Occipital lobe (tissue), 2 donors: ENCODE results near the gene EXOC3. TPM values are rescaled to one million over a fixed set of nuclear protein-coding genes. Genes with fewer than 3 reads are reported as not detected.

Experiments
- DNase-seq: peaks from one replicate; lab custom pipeline; 2025; lab: John Stamatoyannopoulos, UW
- total RNA-seq: library from RNA; depleted of rRNA; stranded (reverse); fragments of >200 nt; gene quantifications from one replicate; pipeline ENCODE4 v1.2.3, GENCODE V29; 2014

The EXOC3 gene
- total RNA-seq, 1 donor from 2014 or later, result 21.5 TPM

DNA sequence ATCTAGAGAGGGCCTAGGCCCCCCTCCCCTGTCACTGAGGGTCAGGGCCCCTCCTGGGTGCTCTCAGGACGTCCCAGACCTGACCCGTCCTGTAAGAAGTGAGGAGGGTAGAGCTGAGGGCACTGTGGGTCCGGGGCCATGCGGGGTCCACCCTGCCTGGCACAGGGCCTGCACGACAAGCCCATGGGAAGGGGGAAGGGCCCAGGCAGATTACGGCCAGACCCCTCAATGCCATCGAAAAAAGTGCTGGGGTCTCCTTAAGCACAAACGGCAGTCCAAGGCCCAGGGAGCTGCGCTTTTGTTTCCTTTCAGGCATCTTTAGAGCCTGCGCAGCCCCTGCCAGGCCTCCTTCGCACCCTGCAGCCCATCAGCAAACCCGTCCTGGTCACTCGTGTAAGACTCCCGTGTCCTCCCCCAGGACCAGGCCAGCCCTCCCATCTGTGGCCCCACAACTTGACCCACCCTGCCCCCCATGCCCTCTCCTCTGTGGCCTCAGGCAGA, 4.4 kb upstream of the EXOC3 start:
- no peak for DNase-seq

DNA sequence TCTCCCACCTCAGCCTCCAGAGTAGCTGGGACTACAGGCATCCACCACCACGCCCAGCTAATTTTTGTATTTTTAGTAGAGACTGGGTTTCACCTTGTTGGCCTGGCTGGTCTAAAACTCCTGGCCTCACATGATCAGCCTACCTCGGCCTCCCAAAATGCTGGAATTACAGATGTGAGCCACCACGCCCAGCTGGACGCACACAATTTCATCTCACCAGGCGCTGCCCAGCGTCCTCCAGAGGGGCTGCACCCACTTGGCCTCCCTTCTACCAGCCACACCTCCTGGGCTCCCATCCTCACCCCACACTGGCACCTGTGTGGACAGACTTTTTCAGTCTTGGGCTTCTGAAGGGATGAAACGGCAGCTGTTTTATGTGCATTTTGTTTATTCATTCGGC, 3.8 kb upstream of the EXOC3 start:
- DNase-seq, result no peak

DNA sequence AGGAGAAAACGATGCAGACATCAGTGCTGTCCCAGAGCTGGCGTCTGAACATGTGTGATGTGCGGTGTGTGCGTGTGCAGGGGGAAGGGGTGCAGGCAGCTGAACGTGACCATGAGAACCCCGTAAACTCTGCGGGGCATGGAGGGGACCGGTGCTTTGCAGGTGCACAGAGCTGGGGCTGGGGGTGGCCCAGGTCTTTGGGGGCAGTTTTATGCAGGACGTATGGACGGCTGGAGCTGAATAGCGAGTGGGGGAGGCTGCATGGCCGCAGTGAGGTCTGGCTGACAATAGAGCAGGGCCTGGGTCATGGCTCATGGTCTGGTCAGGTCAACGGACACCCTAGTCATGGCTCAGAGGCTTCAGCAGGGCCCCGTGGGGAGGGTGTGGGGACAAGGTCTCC, 3.3 kb upstream of the EXOC3 start:
- no peak for DNase-seq

DNA sequence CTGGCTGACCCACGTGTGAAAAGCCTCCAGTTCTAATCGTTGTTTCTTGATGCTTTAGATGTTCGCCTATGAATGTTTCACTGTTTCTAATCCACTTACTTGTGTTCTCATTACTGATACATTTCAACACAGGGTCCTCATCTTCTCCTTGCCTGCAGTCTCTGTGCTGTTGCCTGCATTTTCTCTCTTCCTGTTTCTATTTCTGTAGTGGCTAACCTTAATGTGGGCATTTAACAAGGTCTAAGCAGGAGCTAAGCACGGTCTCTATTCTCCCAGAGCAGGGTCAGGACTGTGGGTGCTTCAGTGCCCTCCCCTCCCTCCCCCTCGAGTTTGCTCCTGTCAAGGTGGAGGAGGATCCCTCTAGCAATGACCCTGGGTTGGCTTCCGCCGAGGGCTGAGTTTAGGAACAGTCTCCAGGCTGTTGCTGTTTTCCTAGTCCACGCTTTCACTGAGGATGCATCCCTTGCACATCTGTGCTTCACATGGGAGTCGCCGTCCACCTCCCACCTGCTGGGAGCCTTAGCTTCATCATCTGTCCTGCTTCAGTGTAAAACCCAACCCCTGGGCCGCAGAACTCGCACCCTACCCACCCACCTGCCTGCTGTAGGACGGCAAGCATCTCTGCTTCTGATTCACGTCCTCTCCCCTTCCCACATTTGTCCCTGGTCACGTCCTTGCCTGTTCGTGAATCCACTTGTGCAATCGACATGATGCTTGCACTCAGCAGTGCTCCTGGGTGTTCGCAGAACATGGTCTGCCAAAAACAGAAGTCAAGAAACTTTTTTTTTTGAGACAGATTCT, 2.4 kb upstream of the EXOC3 start:
- DNase-seq, result no peak

DNA sequence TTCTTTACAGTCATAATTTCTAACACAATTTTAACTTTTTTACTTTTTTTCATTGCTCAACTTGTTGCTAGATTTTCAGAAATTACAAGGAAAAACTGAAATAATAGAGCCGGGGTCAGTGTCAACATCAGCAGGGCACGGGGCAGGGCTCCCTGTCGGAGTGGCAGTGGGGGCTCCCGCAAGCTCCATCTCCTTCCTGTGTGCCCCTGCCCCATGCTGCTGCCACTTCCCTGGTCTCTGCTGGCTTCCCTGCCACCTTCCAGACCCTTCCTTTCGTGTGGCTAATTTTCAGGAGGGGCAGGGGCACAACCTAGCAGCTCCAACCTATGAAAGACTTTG, 1.0 kb upstream of the EXOC3 start:
- DNase-seq, result no peak

DNA sequence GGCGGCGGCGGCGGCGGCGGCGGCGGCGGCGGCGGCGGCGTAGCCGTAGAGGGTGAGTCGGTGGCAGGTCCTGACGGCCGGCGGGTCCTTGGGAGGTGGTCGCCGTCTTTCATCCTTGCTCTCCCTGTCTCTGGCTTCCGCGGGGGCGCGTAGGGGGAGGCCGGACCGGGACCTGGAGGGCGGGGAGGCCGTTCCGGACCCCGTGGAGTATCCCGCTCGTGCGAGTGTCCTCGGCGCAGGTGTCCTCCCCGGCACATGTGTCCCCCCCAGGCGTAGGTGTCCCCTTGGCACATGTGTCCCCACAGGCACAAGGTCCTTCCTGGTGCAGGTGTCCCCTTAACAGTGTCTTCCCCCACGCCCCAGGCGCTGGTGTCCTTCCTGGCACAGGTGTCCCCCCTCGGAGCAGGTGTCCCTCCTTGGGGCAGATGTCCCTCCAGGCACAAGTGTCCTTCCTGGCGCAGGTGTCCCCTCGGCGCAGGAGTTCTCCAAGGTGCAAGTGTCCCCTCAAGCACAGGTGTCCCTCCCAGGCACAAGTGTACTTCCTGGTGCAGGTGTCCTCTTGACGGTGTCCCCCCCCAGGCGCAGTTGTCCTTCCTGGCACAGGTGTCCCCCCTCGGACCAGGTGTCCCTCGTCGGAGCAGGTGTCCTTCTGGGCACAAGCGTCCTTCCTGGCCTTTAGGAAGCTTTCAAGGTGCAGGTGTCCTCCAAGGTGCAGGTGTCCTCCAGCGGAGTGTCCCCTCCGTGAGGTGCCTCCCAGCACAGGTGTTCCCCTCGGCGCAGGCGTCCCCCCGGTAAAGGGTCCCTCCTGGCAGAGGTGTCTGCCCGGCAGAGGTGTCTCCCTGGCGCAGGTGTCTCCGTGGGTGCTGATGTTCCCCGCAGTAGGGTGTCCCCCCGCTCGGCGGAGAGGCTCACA, 519 bp downstream of the EXOC3 start:
- no peak for DNase-seq

DNA sequence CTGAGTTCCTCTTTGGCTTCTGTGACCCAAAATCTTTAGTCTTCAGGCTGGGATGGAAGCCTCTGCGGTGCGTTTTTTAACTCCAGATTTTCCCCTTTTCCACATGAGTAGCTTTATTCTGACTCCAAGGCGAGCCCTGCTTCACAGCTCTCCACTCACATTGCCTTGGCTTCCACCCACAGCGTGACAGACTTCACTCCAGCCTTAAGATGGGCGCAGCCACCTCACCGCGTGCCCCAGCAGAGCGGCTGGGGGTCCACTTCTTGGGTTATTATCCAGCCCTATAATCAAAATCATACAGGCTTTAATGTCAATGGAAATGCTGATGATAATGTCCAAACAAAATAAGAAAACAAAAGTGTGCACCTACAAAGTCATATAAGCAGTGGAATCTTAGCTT, 1.2 kb downstream of the EXOC3 start:
- DNase-seq, result no peak

DNA sequence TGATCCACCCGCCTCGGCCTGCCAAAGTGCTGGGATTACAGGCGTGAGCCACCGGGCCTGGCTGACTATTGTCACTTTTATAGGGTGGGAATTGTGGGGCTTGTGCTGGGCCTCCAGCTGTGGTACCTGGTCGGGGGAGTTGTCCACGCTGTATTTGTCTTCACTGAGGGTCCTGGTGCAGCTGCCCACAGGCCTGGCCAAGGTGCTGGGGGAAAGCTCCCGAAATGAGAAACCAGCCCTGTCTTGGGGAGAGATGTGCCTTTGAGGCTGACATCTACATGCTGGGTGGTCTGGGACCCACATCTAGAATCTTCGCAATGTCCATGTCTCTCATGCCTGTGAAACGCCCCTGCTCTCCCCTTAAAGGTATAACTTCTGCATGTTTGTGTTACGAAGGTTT, 2.6 kb downstream of the EXOC3 start:
- DNase-seq, result no peak

DNA sequence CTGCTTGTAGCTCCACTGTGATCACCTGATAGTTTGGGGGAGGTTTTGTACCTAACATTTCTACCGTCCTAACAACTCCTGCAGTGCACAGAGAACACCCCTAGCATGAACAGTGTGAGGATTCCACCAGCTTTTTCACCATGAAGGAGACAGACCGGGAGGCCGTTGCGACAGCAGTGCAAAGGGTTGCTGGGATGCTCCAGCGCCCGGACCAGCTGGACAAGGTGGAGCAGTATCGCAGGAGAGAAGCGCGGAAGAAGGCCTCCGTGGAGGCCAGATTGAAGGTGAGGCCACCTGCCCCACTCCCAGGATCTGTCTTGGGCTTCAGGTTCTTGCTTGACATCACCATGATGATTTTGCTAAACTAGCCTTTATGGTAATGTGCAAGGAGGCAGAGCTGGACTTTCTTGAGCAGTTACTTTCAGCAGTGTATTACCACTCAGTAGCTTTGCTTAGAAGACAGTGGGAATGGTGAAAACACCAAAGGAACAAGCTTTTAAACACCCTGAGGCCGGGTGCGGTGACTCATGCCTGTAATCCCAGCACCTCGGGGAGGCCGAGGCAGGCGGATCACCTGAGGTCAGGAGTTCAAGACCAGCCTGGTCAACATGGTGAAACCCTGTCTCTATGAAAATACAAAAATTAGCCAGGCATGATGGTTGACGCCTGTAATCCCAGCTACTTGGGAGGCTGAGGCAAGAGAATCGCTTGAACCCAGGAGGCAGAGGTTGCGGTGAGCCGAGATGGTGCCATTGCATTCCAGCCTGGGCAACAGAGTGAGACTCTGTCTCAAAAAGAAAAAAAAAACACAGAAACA, 3.3 kb downstream of the EXOC3 start:
- DNase-seq, result no peak

DNA sequence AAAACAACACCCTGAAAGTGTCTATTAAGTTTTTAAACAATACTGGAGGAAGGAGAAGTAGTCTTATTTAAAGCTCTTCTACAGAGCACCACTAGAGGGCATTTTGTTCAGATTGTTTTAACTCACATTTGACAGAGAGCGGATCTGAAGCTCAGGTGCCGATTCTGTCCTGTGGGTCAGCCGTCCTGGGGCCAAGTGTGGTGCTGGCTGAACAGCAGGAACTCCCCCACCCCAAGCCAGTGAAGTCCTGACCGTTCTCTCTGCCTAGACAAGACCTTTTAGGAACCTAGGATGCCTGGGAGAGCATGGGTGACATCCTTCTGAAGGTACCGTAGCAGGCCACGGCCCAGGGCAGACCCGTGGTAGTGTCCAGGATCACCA, 3.9 kb downstream of the EXOC3 start:
- DNase-seq, result no peak

DNA sequence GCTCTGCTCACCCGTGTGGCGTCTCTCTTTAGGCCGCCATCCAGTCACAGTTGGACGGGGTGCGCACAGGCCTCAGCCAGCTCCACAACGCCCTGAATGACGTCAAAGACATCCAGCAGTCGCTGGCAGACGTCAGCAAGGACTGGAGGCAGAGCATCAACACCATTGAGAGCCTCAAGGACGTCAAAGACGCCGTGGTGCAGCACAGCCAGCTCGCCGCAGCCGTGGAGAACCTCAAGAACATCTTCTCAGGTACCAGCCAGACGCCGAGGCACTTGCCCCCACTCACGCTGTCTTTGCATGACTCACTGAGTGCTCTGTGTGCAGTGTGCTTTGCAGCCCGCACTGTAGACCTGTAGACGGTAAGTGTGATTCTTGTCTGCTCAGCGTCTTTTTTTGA, 4.5 kb downstream of the EXOC3 start:
- no peak for DNase-seq

DNA sequence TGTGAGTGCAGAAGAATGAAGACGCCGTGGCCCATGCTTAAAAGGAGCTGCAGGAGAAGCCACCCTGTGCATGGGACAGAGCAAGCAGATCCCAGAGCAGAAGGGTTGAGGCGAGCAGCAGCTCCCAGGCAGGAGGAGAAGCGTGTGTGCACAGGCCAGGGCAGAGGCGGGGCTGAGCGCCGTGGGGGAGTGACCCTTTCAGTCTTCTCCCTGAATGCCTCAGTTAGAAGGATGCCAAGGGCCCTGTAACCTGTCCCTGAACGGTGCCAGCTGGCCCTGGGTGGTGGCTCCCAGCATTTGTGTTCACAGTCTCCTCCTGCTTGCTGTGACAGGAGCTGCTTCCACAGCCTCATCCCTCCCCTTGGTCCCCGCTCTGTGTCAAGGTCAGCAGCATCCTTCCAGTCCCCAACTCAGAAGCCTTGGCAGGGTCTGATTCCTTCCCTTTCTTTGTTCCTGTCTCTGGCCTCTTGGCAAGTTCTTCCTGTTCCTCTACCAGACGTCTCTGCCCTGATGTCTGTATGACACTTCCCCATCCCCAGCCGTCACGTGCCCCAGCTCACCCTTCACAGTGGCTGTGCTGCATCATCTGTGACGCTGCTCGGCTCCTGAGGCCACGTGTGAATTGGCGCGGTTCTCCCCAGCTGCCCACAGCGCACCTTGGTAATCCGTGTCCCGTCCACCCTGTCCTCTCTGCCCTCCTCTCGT, 5.2 kb downstream of the EXOC3 start:
- DNase-seq, result no peak

DNA sequence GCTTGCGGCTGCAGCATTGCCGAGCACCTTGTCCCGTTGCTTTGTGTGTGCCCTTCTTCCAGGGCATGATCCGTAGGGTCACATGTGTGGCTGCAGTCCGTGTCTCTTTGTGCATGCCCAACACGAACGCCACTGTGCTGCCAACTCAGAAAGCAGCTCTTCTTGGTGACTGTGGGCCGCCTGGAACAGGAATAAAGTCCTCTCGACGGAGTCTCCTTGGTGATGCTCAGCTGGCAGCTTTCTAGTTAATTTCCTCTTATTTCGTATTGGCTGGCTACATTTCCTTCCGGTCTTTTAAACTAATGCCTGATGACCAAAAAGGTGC, 5.8 kb downstream of the EXOC3 start:
- no peak for DNase-seq

DNA sequence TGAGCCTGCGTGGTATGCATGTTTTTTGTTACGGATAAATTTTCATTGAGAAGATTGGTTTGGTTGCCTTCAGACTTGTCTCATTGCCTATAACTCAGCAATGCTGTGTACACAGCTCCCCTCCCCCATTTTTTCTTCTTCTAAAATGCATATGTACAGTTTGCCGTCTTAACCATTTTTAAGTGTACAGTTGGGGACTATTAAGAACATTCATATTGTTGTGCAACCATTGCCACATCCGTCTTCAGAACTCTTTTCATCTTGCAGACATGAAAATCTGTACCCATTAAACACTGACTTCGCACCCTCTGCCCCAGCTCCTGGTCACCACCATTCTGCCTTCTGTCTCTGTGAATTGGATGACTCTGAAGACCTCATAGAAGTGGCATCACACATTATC, 6.2 kb downstream of the EXOC3 start:
- DNase-seq, result no peak

DNA sequence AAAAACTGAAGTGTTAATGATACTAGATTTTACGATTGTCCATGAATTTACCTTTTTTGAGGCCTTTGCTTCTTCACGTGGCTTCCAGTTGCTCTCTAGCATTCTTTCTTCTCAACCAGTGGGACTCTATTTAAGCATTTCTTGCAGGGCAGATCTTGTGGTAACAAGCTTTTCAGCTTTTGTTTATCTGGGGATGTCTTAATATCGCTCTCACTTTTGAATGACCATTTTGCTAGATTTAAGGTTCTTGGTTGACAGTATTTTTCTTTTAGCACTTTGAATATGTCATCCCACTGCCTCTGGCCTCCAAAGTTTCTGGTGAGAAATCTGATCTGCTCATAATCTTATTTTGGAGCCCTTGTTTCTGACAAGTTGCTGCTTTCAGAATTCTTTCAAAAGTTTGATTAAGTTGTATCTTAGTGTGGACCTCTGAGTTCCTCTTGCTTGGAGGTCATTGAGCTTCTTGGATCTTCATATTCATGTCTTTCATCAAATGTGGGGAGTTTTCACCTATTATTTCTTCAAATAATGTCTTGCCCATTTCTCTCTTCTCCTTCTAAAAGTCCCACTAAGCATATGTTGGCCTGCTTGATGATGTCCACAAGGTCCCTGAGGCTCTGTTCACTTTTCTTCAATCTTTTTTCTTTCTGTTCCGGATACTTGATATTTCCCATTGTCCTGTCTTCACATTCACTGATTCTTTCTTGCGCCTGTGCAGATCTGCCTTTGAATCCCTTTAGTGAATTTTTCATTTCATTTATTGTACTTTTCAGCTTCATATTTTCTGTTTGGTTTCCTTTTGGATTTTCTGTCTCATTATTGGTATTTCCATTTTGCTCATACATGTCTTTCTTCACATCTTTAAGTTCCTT, 8.8 kb downstream of the EXOC3 start:
- no peak for DNase-seq

DNA sequence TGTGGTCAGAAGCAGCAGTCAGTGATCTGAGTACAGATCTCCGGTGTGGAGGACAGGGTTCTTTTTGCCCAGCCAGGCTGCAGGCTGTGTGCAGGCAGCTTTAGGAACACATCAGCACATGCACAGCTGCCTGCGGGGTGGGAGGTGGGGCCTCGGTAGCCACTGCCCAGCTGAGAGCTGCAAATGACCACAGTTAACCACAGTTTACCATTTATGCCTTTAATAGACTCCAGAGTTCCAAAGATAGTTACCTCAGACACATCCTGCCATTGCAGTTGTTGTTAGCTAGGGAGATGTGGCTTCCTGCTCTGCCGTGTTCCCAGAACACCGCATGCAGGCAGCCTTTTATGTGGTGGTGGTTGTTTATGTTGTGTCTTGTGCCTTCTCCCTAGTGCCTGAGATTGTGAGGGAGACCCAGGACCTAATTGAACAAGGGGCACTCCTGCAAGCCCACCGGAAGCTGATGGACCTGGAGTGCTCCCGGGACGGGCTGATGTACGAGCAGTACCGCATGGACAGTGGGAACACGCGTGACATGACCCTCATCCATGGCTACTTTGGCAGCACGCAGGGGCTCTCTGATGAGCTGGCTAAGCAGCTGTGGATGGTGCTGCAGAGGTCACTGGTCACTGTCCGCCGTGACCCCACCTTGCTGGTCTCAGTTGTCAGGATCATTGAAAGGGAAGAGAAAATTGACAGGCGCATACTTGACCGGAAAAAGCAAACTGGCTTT, 10.2 kb downstream of the EXOC3 start:
- DNase-seq, result no peak

DNA sequence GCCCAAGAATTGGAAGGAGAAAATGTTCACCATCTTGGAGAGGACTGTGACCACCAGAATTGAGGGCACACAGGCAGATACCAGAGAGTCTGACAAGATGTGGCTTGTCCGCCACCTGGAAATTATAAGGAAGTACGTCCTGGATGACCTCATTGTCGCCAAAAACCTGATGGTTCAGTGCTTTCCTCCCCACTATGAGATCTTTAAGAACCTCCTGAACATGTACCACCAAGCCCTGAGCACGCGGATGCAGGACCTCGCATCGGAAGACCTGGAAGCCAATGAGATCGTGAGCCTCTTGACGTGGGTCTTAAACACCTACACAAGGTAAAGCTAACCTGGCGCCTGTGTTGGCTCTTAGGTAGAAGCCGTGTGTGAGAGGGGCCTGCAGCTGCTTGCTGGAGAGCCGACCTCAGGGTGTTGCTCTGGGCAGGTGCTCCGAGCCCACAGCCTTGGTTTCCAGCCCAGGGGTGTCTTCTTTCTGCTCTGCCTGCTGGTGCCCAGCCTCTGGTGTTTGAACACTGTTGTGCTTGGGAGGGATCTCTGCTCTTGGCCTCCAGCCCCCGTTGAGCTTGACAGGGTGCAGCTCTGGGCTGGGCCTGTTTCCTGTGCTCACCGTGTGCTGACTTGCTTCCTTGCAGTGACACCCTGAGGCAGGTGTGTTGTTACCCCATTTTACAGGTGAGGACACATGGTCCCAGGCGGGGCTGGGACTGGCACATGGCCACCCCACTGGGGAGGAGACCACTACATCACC, 10.9 kb downstream of the EXOC3 start:
- DNase-seq, result no peak

DNA sequence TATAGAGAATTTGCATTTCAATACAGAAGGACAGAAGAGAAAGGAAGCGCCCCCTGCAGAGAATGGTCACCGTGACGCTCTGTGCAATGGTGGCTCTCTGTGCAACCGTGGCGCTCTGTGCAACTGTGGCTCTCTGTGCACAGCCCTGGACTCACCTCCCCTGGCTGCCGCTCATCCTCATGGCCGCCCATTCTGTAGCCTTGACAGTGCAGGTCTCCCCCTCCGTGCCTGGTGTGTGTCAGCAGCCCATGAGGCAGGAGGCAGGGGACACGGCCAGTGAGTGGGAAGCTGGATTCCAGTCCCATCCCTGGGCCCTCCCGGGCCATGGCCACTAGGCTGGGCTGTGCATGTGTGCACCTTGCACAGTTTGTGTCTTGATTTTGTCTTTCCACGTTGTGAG, 12.0 kb downstream of the EXOC3 start:
- no peak for DNase-seq

DNA sequence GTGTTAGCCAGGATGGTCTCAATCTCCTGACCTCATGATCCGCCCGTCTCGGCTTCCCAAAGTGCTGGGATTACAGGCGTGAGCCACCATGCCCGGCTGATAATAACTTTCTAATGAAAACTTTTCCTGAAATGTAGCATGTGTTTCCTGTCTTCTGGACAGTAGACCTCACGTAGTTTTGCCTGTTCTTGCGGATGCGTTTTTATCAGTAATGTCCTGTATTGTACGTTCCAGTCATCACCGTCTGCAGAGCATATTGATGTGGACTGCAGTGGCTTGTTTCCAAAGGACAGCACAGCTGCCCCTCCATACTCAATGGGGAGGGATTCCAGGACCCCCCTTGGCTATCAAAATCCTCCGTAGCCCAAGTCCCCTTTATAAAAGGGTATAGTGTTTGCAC, 12.8 kb downstream of the EXOC3 start:
- DNase-seq, result no peak
